ENCODE results near the gene MAP3K7.

Gene MAP3K7

GRCh38 chr6:90478278-90478677 lies 108.6 kb downstream of the MAP3K7 start:
- Histone ChIP-seq H3K27ac (ENCODE audit: low read length) (no peak overlapping the region), H3K4me3 (ENCODE audit: low read length) (no peak overlapping the region)

GRCh38 chr6:90477366-90477765 lies 109.5 kb downstream of the MAP3K7 start:
- H3K27me3 ChIP-seq (ENCODE audit: insufficient read depth, low read length) = no peaks in the 10 kb centered on the region
- H3K9me3 ChIP-seq (ENCODE audit: insufficient read depth, low read depth, low read length) = no peaks in the 10 kb centered on the region
- H3K4me3 ChIP-seq (ENCODE audit: low read length) = no peak overlapping the region
- H3K36me3 ChIP-seq (ENCODE audit: insufficient read depth, low read depth, low read length) = no peaks in the 10 kb centered on the region
- no peak overlapping the region for H3K27ac ChIP-seq (ENCODE audit: low read length)
- H3K9ac ChIP-seq (ENCODE audit: low read depth, low read length) = no peak overlapping the region
- peaks cover 18% of the 10 kb centered on the region; the same call in 1 of the 2 replicates for H3K4me1 ChIP-seq (ENCODE audit: insufficient read depth, low read length)

More at GRCh38 chr6:90478278-90478677, 108.6 kb downstream of the MAP3K7 start:
- Histone ChIP-seq H3K27me3 (ENCODE audit: insufficient read depth, low read length) (no peaks in the 10 kb centered on the region), H3K4me1 (ENCODE audit: insufficient read depth, low read length) (peaks cover 18% of the 10 kb centered on the region; the same call in 1 of the 2 replicates), H3K9ac (ENCODE audit: low read depth, low read length) (no peak overlapping the region), H3K9me3 (ENCODE audit: insufficient read depth, low read depth, low read length) (no peaks in the 10 kb centered on the region), H3K36me3 (ENCODE audit: insufficient read depth, low read depth, low read length) (no peaks in the 10 kb centered on the region)

GRCh38 chr6:90472716-90473115 lies 114.2 kb downstream of the MAP3K7 start:
- no peak overlapping the region for H3K9ac ChIP-seq (ENCODE audit: low read depth, low read length)
- no peak overlapping the region for H3K4me3 ChIP-seq (ENCODE audit: low read length)
- H3K9me3 ChIP-seq (ENCODE audit: insufficient read depth, low read depth, low read length) = no peaks in the 10 kb centered on the region
- H3K27me3 ChIP-seq (ENCODE audit: insufficient read depth, low read length) = no peaks in the 10 kb centered on the region
- no peaks in the 10 kb centered on the region for H3K36me3 ChIP-seq (ENCODE audit: insufficient read depth, low read depth, low read length)
- H3K4me1 ChIP-seq (ENCODE audit: insufficient read depth, low read length) = no peaks in the 10 kb centered on the region
- no peak overlapping the region for H3K27ac ChIP-seq (ENCODE audit: low read length)

GRCh38 chr6:90471263-90471662 lies 115.6 kb downstream of the MAP3K7 start:
- Histone ChIP-seq H3K9me3 (ENCODE audit: insufficient read depth, low read depth, low read length) (no peaks in the 10 kb centered on the region), H3K4me3 (ENCODE audit: low read length) (no peak overlapping the region), H3K4me1 (ENCODE audit: insufficient read depth, low read length) (0 out of 2 replicates have a peak, but pooled peaks cover under 1% of the 10 kb centered on the region), H3K27ac (ENCODE audit: low read length) (no peak overlapping the region), H3K9ac (ENCODE audit: low read depth, low read length) (no peak overlapping the region), H3K36me3 (ENCODE audit: insufficient read depth, low read depth, low read length) (no peaks in the 10 kb centered on the region), H3K27me3 (ENCODE audit: insufficient read depth, low read length) (no peaks in the 10 kb centered on the region)

- Histone ChIP-seq H3K27me3 (ENCODE audit: insufficient read depth, low read length) (no peaks in the 10 kb centered on the region), H3K9me3 (ENCODE audit: insufficient read depth, low read depth, low read length) (no peaks in the 10 kb centered on the region), H3K36me3 (ENCODE audit: insufficient read depth, low read depth, low read length) (no peaks in the 10 kb centered on the region), H3K9ac (ENCODE audit: low read depth, low read length) (no peak overlapping the region), H3K4me3 (ENCODE audit: low read length) (no peak overlapping the region), H3K27ac (ENCODE audit: low read length) (no peak overlapping the region), H3K4me1 (ENCODE audit: insufficient read depth, low read length) (0 out of 2 replicates have a peak, but pooled peaks cover 3% of the 10 kb centered on the region)
Measured at GRCh38 chr6:90469906-90470305, 117.0 kb downstream of the MAP3K7 start.

GRCh38 chr6:90468859-90469258 lies 118.0 kb downstream of the MAP3K7 start:
- no peak overlapping the region for H3K27ac ChIP-seq (ENCODE audit: low read length)
- H3K4me3 ChIP-seq (ENCODE audit: low read length) = no peak overlapping the region
- 0 out of 2 replicates have a peak, but pooled peaks cover 3% of the 10 kb centered on the region for H3K4me1 ChIP-seq (ENCODE audit: insufficient read depth, low read length)
- H3K9me3 ChIP-seq (ENCODE audit: insufficient read depth, low read depth, low read length) = no peaks in the 10 kb centered on the region
- H3K27me3 ChIP-seq (ENCODE audit: insufficient read depth, low read length) = no peaks in the 10 kb centered on the region
- H3K36me3 ChIP-seq (ENCODE audit: insufficient read depth, low read depth, low read length) = no peaks in the 10 kb centered on the region
- H3K9ac ChIP-seq (ENCODE audit: low read depth, low read length) = no peak overlapping the region

GRCh38 chr6:90468080-90468479 lies 118.8 kb downstream of the MAP3K7 start:
- Histone ChIP-seq H3K4me3 (ENCODE audit: low read length) (no peak overlapping the region), H3K4me1 (ENCODE audit: insufficient read depth, low read length) (0 out of 2 replicates have a peak, but pooled peaks cover 3% of the 10 kb centered on the region), H3K36me3 (ENCODE audit: insufficient read depth, low read depth, low read length) (no peaks in the 10 kb centered on the region), H3K27ac (ENCODE audit: low read length) (no peak overlapping the region), H3K9me3 (ENCODE audit: insufficient read depth, low read depth, low read length) (no peaks in the 10 kb centered on the region), H3K9ac (ENCODE audit: low read depth, low read length) (no peak overlapping the region), H3K27me3 (ENCODE audit: insufficient read depth, low read length) (no peaks in the 10 kb centered on the region)

GRCh38 chr6:90467546-90467945 lies 119.3 kb downstream of the MAP3K7 start:
- H3K9me3 ChIP-seq (ENCODE audit: insufficient read depth, low read depth, low read length) = no peaks in the 10 kb centered on the region
- H3K4me1 ChIP-seq (ENCODE audit: insufficient read depth, low read length) = 0 out of 2 replicates have a peak, but pooled peaks cover 3% of the 10 kb centered on the region
- no peaks in the 10 kb centered on the region for H3K27me3 ChIP-seq (ENCODE audit: insufficient read depth, low read length)
- H3K27ac ChIP-seq (ENCODE audit: low read length) = no peak overlapping the region
- no peak overlapping the region for H3K4me3 ChIP-seq (ENCODE audit: low read length)
- no peaks in the 10 kb centered on the region for H3K36me3 ChIP-seq (ENCODE audit: insufficient read depth, low read depth, low read length)
- no peak overlapping the region for H3K9ac ChIP-seq (ENCODE audit: low read depth, low read length)

GRCh38 chr6:90466154-90466940 lies 120.5 kb downstream of the MAP3K7 start:
- Histone ChIP-seq H3K9me3 (ENCODE audit: insufficient read depth, low read depth, low read length) (no peaks in the 10 kb centered on the region), H3K27ac (ENCODE audit: low read length) (no peak overlapping the region), H3K27me3 (ENCODE audit: insufficient read depth, low read length) (no peaks in the 10 kb centered on the region), H3K9ac (ENCODE audit: low read depth, low read length) (no peak overlapping the region), H3K4me3 (ENCODE audit: low read length) (no peak overlapping the region), H3K4me1 (ENCODE audit: insufficient read depth, low read length) (0 out of 2 replicates have a peak, but pooled peaks cover 3% of the 10 kb centered on the region), H3K36me3 (ENCODE audit: insufficient read depth, low read depth, low read length) (no peaks in the 10 kb centered on the region)

- Histone ChIP-seq H3K9ac (ENCODE audit: low read depth, low read length) (no peak overlapping the region), H3K9me3 (ENCODE audit: insufficient read depth, low read depth, low read length) (no peaks in the 10 kb centered on the region), H3K4me1 (ENCODE audit: insufficient read depth, low read length) (0 out of 2 replicates have a peak, but pooled peaks cover 3% of the 10 kb centered on the region), H3K27me3 (ENCODE audit: insufficient read depth, low read length) (no peaks in the 10 kb centered on the region), H3K36me3 (ENCODE audit: insufficient read depth, low read depth, low read length) (no peaks in the 10 kb centered on the region), H3K4me3 (ENCODE audit: low read length) (no peak overlapping the region), H3K27ac (ENCODE audit: low read length) (no peak overlapping the region)
Measured at GRCh38 chr6:90465686-90466085, 121.2 kb downstream of the MAP3K7 start.

- Histone ChIP-seq H3K27me3 (ENCODE audit: insufficient read depth, low read length) (no peaks in the 10 kb centered on the region), H3K4me1 (ENCODE audit: insufficient read depth, low read length) (0 out of 2 replicates have a peak, but pooled peaks cover 3% of the 10 kb centered on the region), H3K9ac (ENCODE audit: low read depth, low read length) (no peak overlapping the region), H3K9me3 (ENCODE audit: insufficient read depth, low read depth, low read length) (no peaks in the 10 kb centered on the region), H3K27ac (ENCODE audit: low read length) (no peak overlapping the region), H3K4me3 (ENCODE audit: low read length) (no peak overlapping the region), H3K36me3 (ENCODE audit: insufficient read depth, low read depth, low read length) (no peaks in the 10 kb centered on the region)
Measured at GRCh38 chr6:90464507-90464906, 122.4 kb downstream of the MAP3K7 start.

- 0 out of 2 replicates have a peak, but pooled peaks cover 3% of the 10 kb centered on the region for H3K4me1 ChIP-seq (ENCODE audit: insufficient read depth, low read length)
- no peak overlapping the region for H3K27ac ChIP-seq (ENCODE audit: low read length)
- H3K9ac ChIP-seq (ENCODE audit: low read depth, low read length) = no peak overlapping the region
- H3K36me3 ChIP-seq (ENCODE audit: insufficient read depth, low read depth, low read length) = no peaks in the 10 kb centered on the region
- H3K27me3 ChIP-seq (ENCODE audit: insufficient read depth, low read length) = no peaks in the 10 kb centered on the region
- H3K9me3 ChIP-seq (ENCODE audit: insufficient read depth, low read depth, low read length) = no peaks in the 10 kb centered on the region
- no peak overlapping the region for H3K4me3 ChIP-seq (ENCODE audit: low read length)
Measured at GRCh38 chr6:90463874-90464273, 123.0 kb downstream of the MAP3K7 start.
